GM12864 (cell line): ENCODE measurements around the gene RNF17.

Source experiments
- DNase-seq: peaks from one replicate; pipeline ENCODE4 v3.0.0-alpha.2; 2011; ENCODE audit warnings: low read depth
- H3K4me3 ChIP-seq: 2 replicates; pipeline ENCODE4 v1.5.1; 2011; ENCODE audit warnings: mild to moderate bottlenecking, low read depth, low read length, control low read depth
- TF ChIP-seq, protein P1 (sequence below): IDR thresholded peaks from 2 replicates; pipeline ENCODE4 v1.5.1; 2011; ENCODE audit warnings: low read depth, mild to moderate bottlenecking, moderate library complexity, low read length, control low read depth, inconsistent platforms; ENCODE audit errors: missing control alignments

RNF17 gene

DNA sequence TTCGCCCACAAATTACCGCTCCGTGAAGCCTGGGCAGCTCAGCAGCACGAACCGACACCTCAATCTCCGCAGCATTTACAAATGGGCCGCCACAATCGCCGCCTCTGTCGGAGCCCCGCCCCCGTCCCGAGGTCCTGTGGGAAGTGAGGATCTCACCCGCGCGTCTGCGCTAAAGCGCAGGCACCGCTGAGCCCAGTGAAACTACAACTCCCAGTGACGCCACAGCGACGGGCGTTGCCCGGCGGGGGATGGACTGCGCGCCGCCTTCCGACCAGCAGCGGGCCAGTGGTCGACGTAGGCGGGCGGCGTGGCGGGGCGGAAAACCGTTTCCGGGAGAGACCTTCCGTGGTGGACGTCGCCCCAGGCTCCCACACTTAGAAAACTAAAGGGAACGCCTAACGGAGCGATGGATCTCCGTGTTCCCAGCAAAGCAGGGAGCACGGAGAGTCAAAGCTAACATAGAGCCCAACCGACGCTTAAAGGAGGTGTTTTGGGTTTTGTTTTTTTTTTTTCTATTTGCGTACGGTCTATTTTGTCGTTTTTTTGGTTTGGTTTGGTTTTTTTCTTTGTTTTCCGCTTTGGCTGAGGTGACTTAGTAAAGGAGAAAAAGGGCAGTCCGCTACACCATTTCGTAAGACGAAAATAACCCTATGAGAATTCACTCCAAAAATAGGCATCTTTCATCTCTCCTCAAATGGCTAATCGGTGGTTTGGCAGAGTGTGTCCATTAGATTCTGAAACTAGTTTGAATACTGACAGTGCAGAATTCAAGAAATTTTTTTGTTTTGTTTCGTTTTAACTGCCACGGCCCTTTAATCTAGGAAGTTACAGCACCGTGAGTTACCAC is 159.0 kb downstream of the RNF17 start:
- peak; percentile 92 for DNase-seq
- TF ChIP-seq, protein P1, sequence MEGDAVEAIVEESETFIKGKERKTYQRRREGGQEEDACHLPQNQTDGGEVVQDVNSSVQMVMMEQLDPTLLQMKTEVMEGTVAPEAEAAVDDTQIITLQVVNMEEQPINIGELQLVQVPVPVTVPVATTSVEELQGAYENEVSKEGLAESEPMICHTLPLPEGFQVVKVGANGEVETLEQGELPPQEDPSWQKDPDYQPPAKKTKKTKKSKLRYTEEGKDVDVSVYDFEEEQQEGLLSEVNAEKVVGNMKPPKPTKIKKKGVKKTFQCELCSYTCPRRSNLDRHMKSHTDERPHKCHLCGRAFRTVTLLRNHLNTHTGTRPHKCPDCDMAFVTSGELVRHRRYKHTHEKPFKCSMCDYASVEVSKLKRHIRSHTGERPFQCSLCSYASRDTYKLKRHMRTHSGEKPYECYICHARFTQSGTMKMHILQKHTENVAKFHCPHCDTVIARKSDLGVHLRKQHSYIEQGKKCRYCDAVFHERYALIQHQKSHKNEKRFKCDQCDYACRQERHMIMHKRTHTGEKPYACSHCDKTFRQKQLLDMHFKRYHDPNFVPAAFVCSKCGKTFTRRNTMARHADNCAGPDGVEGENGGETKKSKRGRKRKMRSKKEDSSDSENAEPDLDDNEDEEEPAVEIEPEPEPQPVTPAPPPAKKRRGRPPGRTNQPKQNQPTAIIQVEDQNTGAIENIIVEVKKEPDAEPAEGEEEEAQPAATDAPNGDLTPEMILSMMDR: no peak
- peak overlapping the region; percentile 87 for H3K4me3 ChIP-seq

DNA sequence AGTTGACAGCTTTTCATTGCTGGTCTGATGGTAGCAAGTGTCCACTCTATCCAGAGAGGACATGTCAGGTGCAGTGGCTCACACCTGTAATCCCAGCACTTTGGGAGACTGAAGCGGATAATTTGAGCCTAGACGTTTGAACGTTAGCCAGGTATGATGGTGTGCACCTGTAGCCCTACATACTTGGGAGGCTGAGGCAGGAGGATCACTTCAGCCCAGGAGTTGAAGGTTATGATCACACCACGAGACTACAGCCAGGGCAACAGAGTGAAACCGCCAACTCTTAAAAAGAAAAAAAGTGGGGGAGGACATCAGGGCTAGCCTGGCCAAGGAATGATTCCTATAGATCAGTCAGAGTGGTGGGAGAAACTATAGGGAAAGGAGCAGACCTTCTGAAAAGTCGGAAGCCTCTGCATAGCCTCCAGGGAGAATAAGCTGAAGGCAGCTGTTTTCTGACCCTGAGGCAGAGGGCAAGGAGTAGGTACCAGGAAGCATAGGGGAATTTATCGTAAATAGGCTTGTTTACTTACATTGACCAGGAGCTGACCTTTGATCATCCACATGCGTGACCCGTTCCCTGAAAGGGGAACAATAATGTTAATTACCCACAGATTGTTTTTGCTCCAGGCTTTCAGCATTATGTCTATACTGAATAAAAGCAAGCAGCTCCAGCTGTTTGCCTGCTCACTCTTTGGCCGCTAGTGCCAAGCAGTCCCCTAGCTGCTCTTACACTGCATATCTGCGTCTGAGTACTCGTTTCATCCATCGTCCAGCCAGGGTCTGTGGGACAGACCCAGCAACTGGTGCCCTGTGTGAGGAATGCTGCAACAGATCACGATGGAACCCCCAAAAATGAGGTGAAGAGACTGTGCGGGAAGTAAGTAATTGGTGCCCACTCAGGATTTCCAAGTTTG is 161.6 kb downstream of the RNF17 start:
- no peak for DNase-seq
- no peak overlapping the region for H3K4me3 ChIP-seq
- TF ChIP-seq, protein P1: no peak

DNA sequence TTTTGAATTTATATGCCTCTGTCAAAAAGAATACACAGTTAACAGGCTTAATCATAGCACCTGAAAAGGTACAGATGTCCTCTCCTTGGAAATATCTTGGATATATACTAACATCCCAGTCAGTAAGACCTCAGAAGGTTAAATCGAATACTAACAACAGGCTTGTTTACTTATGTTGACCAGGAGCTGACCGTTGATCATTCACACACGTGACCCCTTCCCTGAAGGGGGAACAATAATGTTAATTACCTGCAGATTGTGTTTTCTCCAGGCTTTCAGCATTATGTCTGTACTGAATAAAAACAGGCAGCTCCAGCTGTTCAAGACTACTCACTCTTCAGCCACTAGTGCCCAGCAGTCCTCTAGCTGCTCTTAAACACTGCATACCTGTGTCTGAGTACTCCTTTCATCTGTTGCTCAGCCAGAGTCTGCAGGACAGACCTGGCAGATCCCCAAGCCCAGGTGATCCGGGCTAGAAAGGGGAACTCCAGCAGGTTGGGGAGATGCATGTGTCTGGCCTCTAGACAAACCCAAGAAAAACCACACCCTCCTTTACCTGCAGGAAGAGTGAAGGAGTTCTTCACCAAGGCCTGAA is 163.9 kb downstream of the RNF17 start:
- DNase-seq: no peak
- TF ChIP-seq, protein P1: no peak
- H3K4me3 ChIP-seq: no peak overlapping the region

DNA sequence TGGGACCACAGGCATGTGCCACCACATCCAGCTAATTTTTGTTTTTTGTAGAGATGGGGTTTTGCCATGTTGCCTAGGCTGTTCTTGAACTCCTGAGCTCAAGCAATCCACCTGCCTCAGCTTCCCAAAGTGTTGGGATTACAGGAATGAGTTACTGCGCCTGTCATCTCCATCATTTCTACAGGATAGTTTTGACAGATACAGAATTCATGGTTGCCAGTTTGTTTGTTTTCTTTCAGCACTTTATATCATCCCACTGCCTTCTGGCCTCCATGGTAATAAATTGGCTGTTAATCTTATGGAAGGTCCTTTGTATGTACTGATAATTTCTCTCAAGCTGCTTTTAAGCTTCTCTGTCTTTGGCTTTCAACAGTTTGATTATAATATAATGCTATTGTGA is 165.2 kb downstream of the RNF17 start:
- no peak for DNase-seq
- H3K4me3 ChIP-seq: no peak overlapping the region
- TF ChIP-seq, protein P1: no peak
